A673 (cell line): ENCODE measurements around the gene EPAS1.

Experiments used
- EZH2 ChIP-seq: fragments of 200-600 bp; sonication (generic); IDR thresholded peaks from 2 replicates; pipeline ENCODE4 v1.6.1; 2017; ENCODE audit warnings: borderline replicate concordance, low read depth, mild to moderate bottlenecking, mixed read lengths, antibody characterized with exemption, low read length; ENCODE audit not compliant: poor library complexity, severe bottlenecking
- TF ChIP-seq, protein P1 (sequence below): fragments of 300-800, 200-600 bp; sonication (generic); conservative IDR thresholded peaks from 2 replicates; pipeline ENCODE4 v1.5.1; 2017; ENCODE audit warnings: low read depth, mild to moderate bottlenecking, antibody characterized with exemption, low read length, moderate library complexity, mixed read lengths

DNA sequence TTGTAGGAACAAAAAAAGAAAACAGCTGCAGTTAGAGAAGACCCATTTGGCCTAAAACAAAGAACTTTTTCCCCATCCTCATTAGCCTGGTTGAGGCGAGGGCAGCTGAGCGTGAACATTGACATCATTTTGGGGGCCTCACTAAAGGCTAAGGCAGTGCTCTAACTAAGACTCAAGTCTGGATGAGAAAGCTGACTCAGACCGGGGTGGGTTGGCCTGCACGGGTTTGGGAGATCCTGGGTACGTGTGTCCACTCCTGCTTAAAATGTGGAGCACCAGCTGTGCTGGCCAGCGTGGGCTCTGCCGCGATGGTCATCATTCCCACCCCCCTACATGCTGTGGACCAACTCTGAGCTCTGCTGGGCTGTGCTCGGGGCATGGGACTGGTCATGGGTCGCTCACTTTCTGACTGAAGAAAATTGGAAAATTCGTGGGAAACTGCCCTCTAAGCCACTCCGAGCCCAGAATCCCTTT lies 96.2 kb downstream of the EPAS1 start:
- TF ChIP-seq, protein P1, sequence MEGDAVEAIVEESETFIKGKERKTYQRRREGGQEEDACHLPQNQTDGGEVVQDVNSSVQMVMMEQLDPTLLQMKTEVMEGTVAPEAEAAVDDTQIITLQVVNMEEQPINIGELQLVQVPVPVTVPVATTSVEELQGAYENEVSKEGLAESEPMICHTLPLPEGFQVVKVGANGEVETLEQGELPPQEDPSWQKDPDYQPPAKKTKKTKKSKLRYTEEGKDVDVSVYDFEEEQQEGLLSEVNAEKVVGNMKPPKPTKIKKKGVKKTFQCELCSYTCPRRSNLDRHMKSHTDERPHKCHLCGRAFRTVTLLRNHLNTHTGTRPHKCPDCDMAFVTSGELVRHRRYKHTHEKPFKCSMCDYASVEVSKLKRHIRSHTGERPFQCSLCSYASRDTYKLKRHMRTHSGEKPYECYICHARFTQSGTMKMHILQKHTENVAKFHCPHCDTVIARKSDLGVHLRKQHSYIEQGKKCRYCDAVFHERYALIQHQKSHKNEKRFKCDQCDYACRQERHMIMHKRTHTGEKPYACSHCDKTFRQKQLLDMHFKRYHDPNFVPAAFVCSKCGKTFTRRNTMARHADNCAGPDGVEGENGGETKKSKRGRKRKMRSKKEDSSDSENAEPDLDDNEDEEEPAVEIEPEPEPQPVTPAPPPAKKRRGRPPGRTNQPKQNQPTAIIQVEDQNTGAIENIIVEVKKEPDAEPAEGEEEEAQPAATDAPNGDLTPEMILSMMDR, result no peak
- no peak for TF ChIP-seq EZH2
